Endothelial cell (in vitro differentiated cells): ENCODE results near the gene CGB8. TPM values are rescaled to one million over a fixed set of nuclear protein-coding genes. Genes with fewer than 3 reads are reported as not detected.
A peak's percentile ranks its signal among the peaks of the same experiment; 100 is the strongest.

ENCODE experiments used
- DNase-seq: peaks from one replicate; pipeline ENCODE4 v3.0.0; 2021; ENCODE audit warnings: low spot score
- H3K27ac Mint-ChIP-seq: one replicate; pipeline ENCODE4 v1.8.0; 2021; ENCODE audit warnings: mixed read lengths, inconsistent platforms; ENCODE audit not compliant: unreplicated experiment
- H3K27me3 Mint-ChIP-seq: one replicate; pipeline ENCODE4 v1.8.0; 2021; ENCODE audit warnings: mild to moderate bottlenecking, moderate library complexity, mixed read lengths, inconsistent platforms; ENCODE audit not compliant: unreplicated experiment
- H3K36me3 Mint-ChIP-seq: one replicate; pipeline ENCODE4 v1.8.0; 2021; ENCODE audit warnings: mild to moderate bottlenecking, low read depth, mixed read lengths, inconsistent platforms; ENCODE audit not compliant: unreplicated experiment
- H3K4me1 Mint-ChIP-seq: one replicate; pipeline ENCODE4 v1.8.0; 2021; ENCODE audit warnings: mild to moderate bottlenecking, mixed read lengths, inconsistent platforms; ENCODE audit not compliant: unreplicated experiment
- H3K4me3 Mint-ChIP-seq: one replicate; pipeline ENCODE4 v1.8.0; 2021; ENCODE audit warnings: mild to moderate bottlenecking, mixed read lengths, inconsistent platforms; ENCODE audit not compliant: unreplicated experiment
- H3K9me3 Mint-ChIP-seq: one replicate; pipeline ENCODE4 v1.8.0; 2021; ENCODE audit warnings: mixed read lengths, inconsistent platforms; ENCODE audit not compliant: unreplicated experiment
- total RNA-seq: library from RNA; stranded (reverse); fragmentation: NEBNext Ultra II Directional; extraction: Animal tissue kit (Norgen Biotek cat#: 25700); gene quantifications from one replicate; pipeline ENCODE4 v1.2.1, GENCODE V29; 2021; ENCODE audit not compliant: unreplicated experiment
- TF ChIP-seq, protein P1 (sequence below): fragments of 200-600 bp; sonication (generic); IDR thresholded peaks from one replicate; pipeline ENCODE4 v1.5.0; 2021; ENCODE audit warnings: antibody characterized with exemption; ENCODE audit not compliant: unreplicated experiment

Gene CGB8
- total RNA-seq, 1 donor from 2014 or later = not detected

DNA sequence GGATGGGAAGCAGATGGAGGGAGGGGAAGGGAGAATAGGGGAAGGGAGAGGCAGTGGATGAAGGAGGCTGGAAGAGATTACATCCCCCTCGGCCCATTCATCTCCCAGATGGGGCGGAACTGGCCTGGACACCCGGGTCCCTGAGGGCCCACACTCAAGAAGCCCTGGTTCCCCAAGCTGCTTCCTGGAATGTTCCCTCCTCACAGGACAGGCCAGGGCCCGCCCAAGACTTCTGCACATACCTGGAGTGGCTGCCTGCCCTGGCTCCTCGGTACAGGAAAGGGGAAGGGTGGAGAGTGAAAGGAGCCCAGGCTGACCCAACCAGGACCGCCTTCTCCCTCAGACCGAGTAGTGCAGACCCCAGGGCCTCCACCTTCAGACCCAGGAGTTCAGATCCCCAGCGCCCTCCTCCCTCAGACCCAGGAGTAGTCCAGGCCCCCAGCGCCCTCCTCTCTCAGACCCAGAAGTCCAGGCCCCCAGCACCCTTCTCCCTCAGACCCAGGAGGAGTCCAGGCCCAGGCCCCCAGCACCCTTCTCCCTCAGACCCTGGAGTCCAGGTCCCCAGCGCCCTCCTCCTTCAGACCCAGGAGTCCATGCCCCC is 15.2 kb upstream of the CGB8 start:
- DNase-seq = no peak
- TF ChIP-seq, protein P1, sequence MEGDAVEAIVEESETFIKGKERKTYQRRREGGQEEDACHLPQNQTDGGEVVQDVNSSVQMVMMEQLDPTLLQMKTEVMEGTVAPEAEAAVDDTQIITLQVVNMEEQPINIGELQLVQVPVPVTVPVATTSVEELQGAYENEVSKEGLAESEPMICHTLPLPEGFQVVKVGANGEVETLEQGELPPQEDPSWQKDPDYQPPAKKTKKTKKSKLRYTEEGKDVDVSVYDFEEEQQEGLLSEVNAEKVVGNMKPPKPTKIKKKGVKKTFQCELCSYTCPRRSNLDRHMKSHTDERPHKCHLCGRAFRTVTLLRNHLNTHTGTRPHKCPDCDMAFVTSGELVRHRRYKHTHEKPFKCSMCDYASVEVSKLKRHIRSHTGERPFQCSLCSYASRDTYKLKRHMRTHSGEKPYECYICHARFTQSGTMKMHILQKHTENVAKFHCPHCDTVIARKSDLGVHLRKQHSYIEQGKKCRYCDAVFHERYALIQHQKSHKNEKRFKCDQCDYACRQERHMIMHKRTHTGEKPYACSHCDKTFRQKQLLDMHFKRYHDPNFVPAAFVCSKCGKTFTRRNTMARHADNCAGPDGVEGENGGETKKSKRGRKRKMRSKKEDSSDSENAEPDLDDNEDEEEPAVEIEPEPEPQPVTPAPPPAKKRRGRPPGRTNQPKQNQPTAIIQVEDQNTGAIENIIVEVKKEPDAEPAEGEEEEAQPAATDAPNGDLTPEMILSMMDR = no peak
- peaks cover 2% of the 10 kb centered on the region for H3K4me1 Mint-ChIP-seq
- peak overlapping the region; percentile 47 for H3K4me3 Mint-ChIP-seq
- no peaks in the 10 kb centered on the region for H3K9me3 Mint-ChIP-seq
- peaks cover 2% of the 10 kb centered on the region for H3K36me3 Mint-ChIP-seq
- H3K27ac Mint-ChIP-seq = no peak overlapping the region
- peaks cover 15% of the 10 kb centered on the region for H3K27me3 Mint-ChIP-seq

DNA sequence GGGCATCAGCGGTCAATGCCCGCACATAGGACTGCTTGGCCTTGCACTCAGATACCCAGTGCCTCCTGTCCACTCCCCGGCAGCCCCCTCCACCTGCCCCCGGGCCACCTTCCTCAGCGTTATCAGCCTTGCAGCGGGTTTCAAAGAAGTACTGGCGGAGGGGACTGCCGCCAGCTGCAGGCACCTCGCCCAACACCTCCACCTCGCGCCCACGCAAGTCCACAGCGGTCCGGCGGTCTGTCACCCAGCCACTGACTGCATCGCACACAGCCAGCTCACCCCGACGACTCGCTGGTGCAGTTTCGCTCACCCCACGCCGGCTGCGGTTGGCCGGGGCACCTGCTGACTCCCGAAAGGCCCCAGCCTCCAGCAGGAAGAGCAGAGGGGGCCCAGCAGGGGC is 12.5 kb upstream of the CGB8 start:
- Mint-ChIP-seq H3K27me3 (peaks cover 25% of the 10 kb centered on the region), H3K4me1 (peaks cover 9% of the 10 kb centered on the region), H3K27ac (no peak overlapping the region), H3K9me3 (no peaks in the 10 kb centered on the region), H3K36me3 (no peaks in the 10 kb centered on the region), H3K4me3 (no peak overlapping the region)
- TF ChIP-seq, protein P1 = no peak
- DNase-seq = no peak

DNA sequence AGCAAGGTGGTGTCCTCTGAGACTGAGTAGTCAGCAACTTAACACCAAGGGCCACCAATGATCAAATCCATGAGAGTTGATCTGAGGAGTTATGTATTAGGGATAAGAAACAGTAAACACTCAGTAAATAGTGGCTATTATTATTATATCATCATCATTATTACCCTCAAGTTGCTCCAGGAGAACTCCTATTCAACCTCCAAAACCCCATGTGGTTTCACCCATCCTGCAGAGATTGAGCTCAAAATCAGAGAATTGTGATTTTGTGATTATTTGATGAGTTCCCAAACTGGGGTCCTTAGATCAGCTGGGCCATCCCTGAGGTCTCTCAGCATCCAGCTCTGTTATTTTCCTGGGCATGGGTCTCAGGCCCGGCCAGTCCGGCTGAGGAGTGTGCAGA is 12.1 kb upstream of the CGB8 start:
- H3K27ac Mint-ChIP-seq = no peak overlapping the region
- no peaks in the 10 kb centered on the region for H3K36me3 Mint-ChIP-seq
- no peaks in the 10 kb centered on the region for H3K9me3 Mint-ChIP-seq
- peaks cover 9% of the 10 kb centered on the region for H3K4me1 Mint-ChIP-seq
- H3K4me3 Mint-ChIP-seq = no peak overlapping the region
- peaks cover 23% of the 10 kb centered on the region for H3K27me3 Mint-ChIP-seq
- DNase-seq = no peak
- TF ChIP-seq, protein P1 = no peak

DNA sequence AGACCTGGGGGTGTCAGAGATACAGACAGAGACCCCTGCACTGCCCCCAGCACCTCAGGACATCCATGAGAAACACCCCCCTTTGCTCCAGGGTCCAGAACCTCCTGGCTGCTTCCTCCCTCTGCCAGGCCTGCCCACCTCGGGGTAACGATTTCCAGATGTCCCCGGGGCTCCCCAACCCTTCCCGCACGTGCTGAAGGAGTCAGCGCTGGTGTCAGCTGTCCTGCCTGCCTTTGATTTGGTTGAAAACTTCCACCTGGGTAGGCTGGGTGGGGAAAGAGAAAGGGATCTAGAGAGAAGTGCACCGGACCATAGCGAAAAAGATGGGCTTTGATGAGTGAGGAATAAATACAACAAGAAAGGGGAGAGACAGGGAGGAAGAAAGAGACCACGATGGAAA is 10.1 kb upstream of the CGB8 start:
- TF ChIP-seq, protein P1 = no peak
- H3K4me3 Mint-ChIP-seq = peak overlapping the region; percentile 10
- H3K4me1 Mint-ChIP-seq = peaks cover 8% of the 10 kb centered on the region
- no peak for DNase-seq
- H3K27ac Mint-ChIP-seq = no peak overlapping the region
- no peaks in the 10 kb centered on the region for H3K36me3 Mint-ChIP-seq
- H3K9me3 Mint-ChIP-seq = no peaks in the 10 kb centered on the region
- peaks cover 23% of the 10 kb centered on the region for H3K27me3 Mint-ChIP-seq

DNA sequence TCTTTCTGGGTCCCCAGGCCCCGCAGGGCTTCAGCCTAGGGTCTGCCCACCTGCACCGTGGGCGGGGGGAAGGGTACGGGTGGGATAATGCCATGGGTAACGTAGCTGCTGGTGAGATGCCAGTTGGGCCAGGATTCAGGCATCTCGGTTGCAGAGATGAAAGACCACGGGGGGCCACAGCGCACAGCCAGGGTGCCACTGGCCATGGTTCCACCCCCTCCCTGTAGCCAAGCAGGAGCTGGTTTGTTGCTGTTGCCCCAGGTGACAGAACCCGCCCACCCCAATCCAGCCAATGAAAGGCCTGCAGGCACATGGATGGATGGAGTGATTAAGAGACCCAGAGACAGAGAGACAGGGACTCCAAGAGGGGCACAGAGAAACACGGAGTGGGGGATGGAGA is 9.7 kb upstream of the CGB8 start:
- H3K27me3 Mint-ChIP-seq = peaks cover 26% of the 10 kb centered on the region
- TF ChIP-seq, protein P1 = no peak
- no peak overlapping the region for H3K4me3 Mint-ChIP-seq
- H3K4me1 Mint-ChIP-seq = peaks cover 8% of the 10 kb centered on the region
- H3K27ac Mint-ChIP-seq = no peak overlapping the region
- DNase-seq = no peak
- H3K36me3 Mint-ChIP-seq = no peaks in the 10 kb centered on the region
- no peaks in the 10 kb centered on the region for H3K9me3 Mint-ChIP-seq
